GM10266 (cell line): ENCODE results near the gene DSCAM.

ENCODE experiments used
- DNase-seq: peaks from one replicate; pipeline ENCODE4 v3.0.0; 2012; ENCODE audit errors: extremely low spot score
- CTCF ChIP-seq: IDR thresholded peaks from 2 replicates; pipeline ENCODE4 v1.5.1; 2012; ENCODE audit warnings: mild to moderate bottlenecking, low read depth; ENCODE audit not compliant: control insufficient read depth, insufficient read depth; ENCODE audit errors: missing control alignments

Gene DSCAM

DNA sequence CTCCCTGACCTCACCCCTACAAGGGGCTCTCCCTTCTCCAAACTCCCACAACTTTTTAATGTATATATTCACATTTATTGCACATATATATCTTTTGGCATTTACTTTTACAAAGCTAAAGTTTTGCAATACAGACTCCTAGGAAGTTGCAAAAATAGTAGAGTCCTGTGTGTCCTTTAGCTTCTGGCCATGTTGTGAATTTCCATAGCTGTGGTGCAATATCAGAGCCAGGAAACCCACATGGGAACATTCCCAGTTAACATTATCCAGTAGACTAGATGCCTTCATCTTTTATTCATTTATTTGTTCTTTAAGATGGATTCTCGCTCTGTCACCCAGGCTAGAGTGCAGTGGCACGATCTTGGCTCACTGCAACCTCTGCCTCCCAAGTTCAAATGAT is 636.7 kb downstream of the DSCAM start:
- no peak for DNase-seq
- no peak for TF ChIP-seq CTCF

DNA sequence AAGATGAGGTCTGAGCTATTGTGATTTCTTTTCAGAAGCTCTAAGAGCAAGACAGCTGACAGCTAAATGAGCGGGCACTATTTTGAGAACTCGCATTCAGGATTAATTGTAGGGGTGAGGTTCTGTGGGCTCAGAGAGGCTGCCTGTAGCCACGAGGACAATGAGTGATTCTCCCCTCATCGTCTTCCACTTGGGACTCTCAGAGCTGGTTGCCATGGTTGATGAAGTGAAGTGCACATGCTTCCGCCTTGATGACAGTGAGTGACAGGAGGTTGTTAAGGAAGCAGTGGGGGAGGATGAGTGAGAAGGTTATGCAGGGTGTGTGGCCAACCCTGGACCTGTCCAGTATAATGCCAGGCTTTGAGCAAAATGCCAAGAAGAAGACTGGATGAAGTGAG is 638.0 kb downstream of the DSCAM start:
- TF ChIP-seq CTCF: no peak
- DNase-seq: no peak

DNA sequence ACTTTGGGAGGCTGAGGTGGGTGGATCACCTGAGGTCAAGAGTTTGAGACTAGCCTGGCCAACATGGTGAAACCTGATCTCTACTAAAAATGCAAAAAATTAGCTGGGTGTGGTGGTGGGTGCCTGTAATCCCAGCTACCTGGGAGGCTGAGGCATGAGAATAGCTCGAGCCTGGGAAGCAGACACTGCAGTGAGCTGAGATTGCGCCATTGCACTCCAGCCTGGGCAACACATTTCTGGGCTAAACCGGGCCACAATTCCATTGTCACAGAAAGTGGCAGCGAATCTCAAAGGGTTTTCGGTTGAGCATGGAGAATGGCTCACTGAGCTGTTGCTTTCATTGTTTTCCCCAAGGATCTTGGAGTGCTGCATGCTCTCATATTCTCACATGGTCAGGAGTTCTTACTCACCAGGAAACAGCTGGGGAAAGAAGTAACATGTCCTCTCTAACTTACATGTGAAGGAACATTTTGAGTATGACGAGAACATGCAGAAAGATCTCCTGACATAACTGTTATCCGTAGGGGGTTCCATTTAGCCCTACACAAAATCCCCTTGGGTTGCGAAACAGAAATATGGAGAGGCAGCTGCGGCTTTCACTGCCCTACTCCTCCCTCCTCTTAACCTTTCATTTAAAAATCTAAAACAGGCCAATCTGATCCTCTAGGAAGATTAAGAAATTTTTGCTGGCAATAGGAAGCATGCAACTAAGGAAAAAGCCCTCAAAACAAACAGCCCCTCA is 638.6 kb downstream of the DSCAM start:
- no peak for DNase-seq
- TF ChIP-seq CTCF: no peak

- no peak for DNase-seq
- TF ChIP-seq CTCF: no peak
Measured at GRCh38 chr21:40200946-40201345, 646.0 kb downstream of the DSCAM start.

- TF ChIP-seq CTCF: no peak
- DNase-seq: no peak
Measured at GRCh38 chr21:40200126-40200525, 646.8 kb downstream of the DSCAM start.

GRCh38 chr21:40194185-40194980 is 652.6 kb downstream of the DSCAM start:
- no peak for TF ChIP-seq CTCF
- DNase-seq: no peak

DNA sequence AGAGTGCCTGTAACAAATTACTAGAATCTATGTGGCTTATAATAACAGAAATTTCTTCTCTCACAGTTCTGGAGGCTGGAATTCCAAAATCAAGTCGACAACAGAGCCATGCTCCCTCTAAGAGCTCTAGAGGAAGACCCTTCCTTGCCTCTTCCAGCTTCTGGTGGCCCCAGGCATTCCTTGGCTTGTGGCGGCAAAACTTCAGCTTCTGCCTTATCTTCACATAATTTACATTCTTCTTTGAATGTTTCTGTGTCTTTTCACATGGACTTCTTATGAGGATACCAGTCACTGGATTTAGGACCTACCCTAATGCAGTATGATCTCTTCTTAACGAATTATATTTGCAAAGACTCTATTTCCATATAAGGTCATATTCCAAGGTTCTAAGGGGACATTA is 655.3 kb downstream of the DSCAM start:
- no peak for DNase-seq
- TF ChIP-seq CTCF: no peak
